COLO668 (cell line): ENCODE measurements around the gene CDH13.

ENCODE experiments used
- DNase-seq: peaks from one replicate; lab custom pipeline; 2025; ENCODE audit not compliant: unreplicated experiment; lab: John Stamatoyannopoulos, UW

The CDH13 gene

DNA sequence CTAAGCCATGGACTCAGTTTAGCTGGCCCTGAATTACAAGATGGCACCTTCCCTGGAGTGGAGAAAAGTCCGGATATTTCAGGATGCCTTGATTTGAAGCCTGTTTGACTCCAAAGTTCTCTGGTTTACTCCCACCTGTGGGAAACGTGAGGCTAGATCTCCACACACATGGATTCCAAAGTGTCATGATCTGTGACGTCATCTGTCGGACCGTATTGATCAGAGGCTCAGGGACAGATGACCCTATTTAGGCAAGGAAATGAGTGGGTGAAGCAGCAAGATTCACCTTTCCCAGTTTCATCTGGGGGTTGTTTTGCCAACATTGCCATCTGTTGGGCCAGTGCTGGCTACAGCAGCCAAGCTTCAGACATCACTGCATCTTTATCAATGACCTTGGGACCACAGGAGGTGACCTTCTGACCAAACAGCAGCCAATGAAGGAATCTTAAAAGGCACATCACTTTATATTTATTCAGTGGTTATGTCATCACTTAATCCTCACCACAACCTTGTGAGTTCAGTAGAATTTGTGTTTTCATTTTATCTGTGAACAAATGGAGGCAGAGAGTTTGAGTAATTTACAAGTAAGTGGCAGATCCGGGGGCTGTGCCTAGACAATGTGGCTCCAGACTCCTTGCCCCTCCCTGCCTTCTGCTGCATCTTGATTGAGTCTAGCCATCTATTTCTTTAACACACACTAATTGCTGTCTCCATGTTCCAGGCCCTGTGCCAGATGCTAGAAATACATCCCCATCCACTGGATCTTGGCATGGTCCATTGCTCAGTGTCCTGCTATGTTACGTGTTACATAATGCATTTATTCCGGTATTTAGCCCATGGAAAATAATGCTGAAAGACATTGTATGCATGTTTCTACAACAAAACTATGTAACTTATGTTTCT is 1.5 kb upstream of the CDH13 start:
- no peak for DNase-seq

DNA sequence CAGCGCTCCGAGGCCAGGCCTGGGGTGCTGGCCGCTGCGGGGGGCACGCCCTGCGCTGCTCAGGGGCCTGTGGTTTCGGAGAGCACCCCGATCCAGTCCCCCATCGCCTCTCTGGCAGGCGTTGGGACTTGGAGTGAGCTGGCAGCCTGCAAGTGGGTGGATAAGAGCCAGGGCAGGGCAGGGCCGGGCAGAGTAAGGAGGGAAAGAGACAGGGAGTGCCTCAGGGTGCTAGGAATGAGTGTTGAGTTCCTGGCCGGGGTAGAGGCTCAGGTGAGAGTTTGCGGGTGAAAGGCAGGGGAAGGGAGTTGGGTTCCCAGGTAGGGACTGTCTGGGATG is 1.3 kb downstream of the CDH13 start:
- no peak for DNase-seq

DNA sequence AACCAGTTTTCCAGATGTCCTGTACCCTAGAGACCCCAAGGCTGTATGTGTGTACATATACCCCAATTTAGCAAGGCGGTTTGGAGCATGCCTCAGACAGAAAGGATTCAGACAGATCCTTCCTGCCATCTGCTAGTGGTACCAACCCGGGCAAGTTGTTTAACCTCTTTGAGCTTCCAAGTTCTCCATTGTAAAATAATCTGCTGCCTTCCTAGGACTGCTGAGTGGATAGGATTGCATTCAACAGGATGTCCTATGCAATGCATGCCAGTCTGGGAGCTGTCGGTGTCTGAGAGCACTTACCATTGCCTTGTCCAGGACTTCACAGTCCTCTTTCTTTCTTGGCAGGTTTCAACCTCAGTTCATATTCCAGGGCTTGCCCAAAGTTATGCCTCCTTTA is 1.9 kb downstream of the CDH13 start:
- no peak for DNase-seq

DNA sequence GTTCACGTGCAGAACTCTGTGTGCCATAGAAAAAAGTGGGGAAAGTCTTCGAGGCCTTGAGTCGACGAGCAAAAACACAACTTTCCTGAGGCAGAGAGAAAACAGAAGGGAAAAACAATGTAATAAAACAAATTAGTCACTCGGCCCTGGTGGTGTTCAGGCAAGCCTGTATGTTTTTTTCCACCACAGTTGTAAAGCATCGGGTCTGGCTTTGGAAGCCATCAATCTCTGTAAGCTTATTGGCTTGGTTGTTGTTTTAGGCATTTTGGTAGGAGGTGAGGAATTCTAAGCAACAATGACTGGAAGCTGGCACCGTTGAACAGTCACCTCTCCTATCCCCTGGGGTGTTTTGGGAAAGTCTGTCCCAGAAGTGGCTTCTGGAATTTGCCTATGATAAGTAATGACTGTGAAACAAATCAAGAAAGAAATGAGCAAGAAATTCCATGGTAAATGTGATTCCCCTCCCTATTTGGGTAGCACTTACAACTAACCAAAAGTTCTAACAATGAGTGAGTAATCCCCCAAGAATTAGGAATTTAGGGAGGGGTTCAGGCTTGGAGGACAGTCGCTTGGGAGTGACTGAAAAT is 2.8 kb downstream of the CDH13 start:
- DNase-seq = no peak

DNA sequence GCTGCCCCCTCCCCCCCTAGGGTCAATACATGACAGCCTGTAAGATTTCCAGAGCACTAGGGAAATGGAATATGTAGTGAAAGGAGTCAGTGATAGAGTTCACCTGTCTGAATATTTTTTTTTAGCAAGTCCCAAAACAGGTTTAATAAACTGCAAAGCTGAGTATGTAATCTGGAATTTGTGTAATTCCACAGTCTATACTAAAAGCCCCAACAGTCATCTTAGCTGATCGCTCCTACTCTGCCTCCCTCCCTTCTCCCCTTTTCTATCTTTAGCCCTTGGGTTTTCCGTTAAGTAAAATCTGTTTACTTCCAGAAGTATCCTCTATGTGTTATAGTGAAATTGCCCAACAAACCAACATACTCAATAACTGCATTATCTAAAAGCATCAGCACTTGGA is 3.5 kb downstream of the CDH13 start:
- no peak for DNase-seq

DNA sequence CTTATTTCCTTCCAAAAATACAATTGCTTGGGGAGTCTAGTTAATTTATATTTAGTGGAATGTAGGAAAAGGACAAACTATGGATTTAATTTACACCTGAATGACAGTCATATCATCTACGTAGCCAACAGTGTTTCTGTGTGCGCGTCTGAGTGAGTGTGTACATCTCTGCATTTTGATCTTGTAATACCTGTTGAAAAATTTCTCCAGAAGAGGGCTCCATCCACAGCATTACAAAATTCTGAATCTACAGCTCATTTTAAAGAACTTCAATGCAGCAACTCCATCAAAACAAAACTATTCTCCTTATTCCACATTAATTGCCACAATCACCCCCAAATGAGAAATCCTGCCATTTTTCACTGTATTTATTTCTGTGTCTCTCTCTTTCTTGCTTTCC is 3.9 kb downstream of the CDH13 start:
- DNase-seq = no peak

DNA sequence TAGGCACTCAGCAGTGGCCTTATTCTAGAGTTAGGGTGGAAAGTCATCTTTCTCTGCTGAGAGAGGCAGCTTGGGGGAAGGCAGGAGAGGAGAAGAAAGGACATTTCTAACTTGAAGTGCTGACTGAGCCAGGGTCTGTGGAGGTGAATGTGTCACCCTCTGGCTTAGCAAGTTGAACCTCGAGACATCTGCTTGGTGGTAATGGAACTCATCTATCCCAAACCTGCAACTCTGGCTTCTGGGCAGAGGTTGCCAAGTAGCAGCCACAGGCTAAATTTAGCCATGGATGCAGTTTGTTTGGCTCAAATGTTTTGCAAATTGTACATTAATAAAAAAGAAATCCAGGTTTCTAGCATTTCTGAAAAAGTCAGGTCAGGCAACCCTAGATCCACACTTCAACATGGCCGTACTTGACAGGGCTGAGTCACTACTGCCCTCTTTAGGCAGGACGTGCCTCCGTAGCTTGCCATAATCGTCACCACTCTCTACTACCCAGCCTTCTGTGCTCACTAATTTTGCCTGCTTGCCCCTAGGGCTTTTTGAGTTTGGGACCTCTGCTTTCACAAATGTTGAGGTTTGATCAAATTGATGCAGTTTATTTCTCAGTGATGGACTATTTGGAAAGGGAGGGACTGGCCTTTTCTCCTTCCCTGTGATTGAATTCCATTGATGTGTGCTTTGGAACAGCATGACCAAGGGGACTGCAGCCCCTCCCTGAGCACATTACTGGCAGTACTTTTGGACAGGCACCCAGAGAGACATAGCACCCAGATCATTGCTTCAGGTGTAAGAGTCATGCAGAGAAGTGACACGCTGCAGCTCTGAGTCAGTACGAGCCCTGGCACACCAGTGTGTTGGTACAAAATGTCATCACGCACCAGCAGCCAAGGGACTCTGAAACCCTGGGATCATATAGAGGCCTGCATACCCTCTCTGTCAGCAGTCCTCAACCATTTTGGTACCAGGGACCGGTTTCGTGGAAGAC is 5.2 kb downstream of the CDH13 start:
- no peak for DNase-seq

DNA sequence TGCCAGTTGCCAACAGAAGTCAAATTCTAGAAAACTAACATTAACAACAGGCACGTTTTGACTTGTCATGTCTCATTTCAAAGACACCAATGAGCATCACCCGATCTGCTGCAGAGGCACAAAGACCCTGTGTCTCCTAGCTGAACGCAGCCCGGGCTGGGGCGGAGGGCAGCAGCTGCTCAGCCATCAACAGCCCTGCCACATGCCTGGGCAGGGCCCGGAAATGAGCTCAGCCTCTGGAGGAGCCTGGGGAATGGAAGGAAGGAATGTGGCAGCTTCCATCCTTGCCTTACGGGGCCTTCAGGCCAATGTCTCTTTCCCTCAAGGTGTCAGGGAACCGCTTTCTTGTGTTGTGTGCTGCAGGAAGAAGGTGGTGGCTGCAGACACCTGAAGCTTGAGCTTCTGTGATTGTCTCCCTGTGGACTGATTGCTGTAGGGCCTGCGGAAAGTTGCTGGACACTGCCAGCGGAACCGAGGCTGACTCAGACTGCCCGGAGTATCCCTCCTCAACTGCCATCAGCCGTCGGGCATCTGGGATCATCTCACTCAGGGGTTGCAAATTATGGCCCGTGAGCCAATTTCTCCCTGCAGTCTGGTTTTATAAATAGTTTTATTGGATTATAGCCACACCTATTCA is 7.3 kb downstream of the CDH13 start:
- DNase-seq = peak; percentile 49

DNA sequence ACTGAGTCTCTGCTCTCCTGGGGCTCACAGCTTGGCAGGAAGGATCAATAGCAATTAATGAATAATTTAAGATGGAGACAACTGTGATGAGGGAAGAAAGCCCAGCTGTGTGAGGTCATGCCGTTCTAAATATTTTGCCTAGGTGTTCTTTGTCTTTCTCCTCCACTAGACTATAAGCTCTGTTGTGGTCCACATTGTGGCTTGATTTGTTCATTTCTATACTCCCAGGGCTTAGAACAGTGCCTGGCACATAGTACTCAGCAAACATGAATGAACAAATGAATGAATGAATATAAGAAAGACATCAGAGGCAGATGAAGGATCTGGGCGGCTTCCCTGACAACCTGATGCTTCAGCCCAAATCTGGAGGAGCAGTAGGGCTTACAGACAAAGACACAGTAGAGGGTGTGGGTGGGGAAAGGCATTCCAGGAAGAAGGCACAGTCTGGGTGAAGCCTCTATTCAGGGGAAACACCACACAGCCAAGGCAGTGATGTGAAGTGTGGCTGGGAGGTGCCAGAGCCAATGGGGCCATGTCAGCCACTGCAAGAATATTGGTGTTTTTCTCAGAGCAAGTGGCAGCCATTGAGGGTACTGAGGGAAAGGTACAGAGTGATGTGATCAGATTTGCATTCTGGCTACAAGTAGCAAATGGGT is 8.3 kb downstream of the CDH13 start:
- no peak for DNase-seq

DNA sequence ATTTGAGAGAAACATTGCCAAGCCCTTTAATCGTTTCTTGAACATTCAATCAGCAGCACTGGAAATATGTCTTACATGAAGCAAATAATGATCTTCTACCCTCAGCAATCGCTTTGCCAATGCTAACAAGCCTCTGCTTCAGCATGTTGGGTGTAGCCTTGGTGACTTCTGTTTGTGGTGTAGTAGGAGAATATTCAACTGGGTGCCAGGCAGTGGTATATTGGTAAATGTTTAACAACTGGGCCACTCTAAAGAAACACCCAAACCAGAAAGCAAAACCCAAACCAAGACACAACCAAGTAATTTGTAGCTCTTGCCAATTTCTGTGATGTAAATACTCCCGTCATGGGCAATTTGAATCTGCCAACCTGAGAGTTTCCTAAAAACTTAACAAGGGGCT is 9.7 kb downstream of the CDH13 start:
- peak; percentile 30 for DNase-seq

DNA sequence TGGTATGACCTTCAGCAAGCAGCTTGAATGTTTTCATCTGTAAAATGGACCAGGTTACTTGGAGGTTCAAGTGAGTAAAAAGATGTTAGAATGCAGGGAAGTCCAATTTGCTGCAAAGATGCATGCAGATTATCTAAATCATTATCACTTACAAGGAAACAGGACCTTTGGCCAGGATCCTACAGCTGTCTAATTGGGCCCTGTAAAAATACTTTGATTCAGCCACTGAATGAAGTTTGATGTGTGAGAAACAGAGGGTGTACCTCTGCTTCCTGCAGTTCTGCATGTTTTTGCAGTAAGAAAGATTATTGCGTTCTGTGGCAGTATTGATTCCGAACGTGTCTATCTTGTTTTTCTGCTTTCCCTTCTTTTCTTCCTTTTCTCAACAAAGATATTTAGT is 10.2 kb downstream of the CDH13 start:
- no peak for DNase-seq

DNA sequence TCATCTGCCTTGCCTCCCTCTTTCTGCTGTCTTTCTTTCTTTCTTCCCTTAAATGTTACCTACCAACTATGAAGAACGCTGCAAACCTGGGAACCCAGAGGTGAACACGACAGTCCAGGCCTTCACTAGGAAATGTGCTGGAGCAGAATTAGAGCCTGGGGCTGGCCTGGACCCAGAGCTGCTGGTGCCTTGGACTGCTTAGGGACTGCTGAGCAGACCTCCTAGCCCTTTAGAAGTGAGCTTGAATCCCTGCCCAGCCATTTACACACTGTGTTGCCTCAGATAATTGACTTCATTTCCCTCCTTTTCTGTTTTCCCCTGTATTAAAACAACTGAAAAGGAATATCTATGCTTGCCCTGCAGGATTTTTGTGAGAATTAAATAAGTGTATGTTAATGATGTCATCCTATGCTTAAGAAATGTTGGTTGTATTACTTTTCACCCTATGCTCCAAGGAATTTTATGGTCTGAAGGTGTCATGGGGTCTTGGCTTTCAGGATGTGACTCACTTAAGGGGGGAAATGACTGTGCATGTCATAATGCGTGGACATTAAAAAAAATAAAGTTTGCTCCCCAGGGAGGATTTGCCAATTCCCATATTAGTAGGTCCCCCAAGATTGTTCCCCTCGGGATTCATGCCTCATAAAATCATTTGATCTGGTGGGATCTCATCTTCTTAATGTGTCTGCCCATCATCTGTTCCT is 11.5 kb downstream of the CDH13 start:
- no peak for DNase-seq

DNA sequence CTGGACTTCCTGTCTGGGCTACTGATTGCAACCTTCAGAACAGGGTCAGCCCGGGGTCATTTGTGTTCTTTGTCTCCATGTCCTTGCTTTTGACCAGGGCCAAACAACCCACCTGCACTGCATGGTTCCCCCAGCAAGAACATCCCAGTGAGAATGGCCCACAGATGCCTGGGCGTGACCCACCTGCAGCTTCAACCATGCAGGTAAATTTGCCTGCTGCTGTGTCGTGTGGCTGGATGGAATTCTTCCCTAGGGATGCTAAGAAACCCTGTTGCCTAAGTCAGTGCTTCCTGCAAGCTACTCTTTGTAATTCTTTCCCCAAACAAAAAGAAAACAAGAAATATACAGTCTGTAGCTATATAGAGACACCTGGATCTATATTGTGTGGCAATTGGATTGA is 12.5 kb downstream of the CDH13 start:
- DNase-seq = peak; percentile 20

DNA sequence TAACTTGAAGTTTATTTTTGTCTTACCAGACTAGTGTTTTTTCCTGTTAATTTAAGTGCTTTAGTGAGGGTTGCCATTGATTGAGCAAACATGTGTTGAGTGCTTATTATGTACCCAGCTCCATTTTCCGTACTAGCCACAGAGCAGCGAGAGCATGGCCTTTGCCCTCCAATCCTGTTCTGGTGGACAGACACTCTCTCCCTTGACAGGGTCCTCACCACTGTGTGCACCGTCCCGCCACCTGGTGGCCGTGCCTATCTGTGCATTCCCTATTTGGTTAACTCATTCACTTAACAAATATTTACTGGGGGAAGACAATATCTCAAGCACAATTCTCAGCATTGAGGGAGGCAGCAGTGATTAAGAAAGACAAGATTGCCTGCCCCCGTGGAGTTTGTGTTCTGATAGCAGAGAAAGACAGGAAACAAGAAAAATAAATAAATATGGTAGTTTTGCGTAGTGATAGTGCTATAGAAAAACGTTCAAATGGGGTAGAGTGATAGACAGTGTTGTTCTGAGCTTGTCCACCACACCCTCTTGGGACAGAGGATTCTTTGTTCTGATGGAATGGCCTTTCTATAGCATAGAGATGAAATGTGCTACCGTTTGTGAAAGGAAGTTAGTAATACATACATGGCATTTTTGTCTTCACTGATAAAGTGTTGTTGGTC is 13.0 kb downstream of the CDH13 start:
- peak; percentile 82 for DNase-seq

DNA sequence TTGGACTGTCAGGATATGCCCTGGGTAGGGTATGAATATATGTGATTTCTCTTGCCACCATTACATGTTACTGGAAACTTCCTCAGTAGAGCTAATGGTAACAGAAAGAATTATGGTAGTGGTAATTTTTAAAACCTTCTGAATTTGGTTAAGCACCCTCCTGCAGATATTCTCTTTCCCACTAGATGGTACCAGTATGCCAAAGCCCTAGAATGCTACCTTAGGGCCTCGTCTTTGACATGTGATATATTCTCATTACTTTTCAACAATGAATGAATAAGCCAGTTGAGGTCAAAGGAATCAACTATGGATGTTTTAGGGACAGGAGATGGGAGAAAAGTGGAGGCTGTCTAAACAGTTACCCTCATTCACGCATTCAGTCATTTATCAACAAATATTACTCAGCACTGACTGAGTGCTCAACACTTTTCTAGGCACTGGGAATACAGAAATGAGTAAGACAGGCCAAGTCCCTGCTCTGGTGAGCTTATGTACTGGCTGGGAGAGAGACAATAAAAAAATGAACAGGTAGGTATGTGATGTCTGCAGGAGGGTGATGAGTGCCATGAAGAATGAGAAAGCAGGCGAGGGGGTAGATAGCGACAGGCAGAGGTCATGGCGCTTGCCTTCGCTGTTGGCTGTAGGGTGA is 14.7 kb downstream of the CDH13 start:
- DNase-seq = no peak

DNA sequence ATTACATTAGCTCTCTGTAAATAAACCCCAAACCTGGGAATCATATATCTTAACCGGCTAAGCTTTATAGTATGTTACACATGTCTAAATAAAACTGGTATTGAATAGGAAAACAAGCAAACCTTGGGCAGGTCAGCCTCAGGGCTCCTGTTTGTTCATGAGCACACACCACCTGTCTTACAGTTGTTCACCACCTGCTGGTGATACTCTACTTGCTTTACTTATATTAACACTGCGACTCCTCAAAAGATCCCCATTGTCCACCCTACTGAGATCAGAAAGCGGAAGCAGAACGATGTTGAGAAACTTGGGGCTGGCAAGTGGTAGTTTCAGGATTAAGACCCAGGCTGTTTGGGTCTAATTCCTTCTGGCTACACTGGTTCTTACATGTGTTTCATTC is 16.4 kb downstream of the CDH13 start:
- DNase-seq = peak; percentile 66

DNA sequence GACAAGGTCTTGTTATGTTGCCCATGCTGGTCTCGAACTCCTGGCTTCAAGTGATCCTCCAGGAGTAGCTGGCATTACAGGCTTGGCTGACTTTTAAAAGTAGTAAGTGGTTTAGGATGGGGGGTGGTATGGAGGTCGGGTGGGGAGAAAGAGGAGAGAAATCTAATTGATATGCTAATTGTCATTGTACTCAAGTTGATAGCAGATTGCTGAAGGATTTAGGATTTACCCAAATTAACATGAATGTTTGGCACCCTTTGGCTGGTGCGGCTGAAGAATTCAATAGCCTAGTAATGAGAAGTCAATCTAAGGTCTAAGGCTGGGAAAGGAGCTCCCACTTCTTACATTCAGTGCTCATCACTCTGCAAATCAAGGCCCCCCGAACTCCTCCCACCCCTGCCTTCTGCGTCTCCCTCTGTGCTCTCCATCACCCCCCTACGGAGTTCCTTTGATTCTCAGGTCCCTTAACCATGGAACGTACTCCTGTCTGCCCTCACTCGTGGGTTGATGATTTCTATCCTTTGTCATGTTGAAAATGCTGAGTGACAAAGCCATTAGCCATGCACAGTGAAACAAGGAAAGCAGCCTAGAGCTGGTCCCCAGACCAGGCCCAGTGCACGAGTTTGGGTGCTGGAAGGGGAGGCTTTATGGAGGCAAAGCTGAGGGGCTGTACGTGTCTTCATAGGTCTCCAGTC is 17.3 kb downstream of the CDH13 start:
- DNase-seq = no peak

DNA sequence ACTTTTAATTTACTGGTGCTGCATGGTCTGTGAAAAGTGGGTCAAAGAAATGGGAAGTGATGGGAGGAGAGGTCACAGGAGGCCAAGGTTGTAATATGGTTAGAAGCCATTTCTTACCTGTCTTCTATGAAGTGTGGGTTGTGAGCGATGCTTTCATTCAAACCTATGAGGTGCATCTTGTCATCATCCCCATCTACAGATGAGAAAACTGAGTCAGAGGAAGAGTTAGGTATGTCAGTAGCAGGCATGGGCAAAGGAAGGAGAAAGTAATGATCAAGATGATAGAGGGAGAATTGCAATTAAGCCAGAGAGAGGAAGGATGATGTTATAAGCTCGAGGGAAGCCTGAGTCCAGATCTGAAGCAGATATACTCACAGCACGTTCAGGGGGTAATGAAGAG is 19.7 kb downstream of the CDH13 start:
- no peak for DNase-seq
